Renal cortex interstitium (tissue), 11 donors: ENCODE measurements around the gene HABP4. TPM values are rescaled to one million over a fixed set of nuclear protein-coding genes. Genes with fewer than 3 reads are reported as not detected.

Experiments used
- DNase-seq, 11 donors: peaks; one replicate each; pipeline ENCODE4 v3.0.0-alpha.2; 2013; ENCODE audit warnings: low read depth in 9 of 11, low spot score in 4 of 11; ENCODE audit errors: extremely low read depth in 1 of 11
- polyA plus RNA-seq, 3 donors: library from polyadenylated mRNA; unstranded; fragments of 120-200 nt; gene quantifications; one replicate each; pipeline ENCODE4 v1.2.1, GENCODE V29; 2013; ENCODE audit not compliant: insufficient read length in 3 of 3

HABP4 gene
- polyA plus RNA-seq, 3 donors = 19.1 to 21.9 (median 19.8) TPM

DNA sequence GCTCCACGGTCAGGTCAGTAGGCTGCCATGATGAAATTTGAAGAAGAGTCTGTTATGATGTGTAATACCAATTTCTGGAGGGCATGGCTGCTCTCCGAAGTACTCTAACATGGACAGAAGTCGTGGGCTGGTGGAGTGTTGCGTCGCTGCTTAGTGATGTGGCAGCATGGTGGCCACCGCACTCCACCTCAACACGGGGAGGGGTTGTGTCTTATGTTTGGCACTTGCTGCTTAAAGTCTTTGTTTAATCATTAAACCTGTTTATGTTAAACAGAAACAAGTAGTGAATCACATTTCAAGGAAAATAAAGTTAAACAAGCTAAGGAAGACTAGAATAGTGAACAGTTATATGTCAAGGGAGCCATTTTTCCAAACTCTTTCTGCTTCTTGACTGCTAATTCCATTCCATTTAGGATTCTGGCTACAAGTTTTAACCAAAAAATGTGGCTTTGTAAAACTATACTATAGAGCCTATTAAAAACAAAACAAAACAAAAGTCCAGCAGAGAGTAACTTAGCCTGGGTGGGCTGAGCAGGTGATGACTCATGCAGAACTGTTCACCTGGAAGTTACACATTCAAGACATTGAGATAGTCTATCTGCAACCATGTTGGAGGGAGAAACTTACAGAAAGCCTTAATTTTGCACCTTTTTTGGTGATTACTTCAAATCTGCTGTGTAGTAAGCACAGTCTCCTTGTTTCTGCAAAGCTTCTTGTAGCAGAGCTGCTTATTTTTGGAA is 9.5 kb downstream of the HABP4 start:
- no peak for DNase-seq

DNA sequence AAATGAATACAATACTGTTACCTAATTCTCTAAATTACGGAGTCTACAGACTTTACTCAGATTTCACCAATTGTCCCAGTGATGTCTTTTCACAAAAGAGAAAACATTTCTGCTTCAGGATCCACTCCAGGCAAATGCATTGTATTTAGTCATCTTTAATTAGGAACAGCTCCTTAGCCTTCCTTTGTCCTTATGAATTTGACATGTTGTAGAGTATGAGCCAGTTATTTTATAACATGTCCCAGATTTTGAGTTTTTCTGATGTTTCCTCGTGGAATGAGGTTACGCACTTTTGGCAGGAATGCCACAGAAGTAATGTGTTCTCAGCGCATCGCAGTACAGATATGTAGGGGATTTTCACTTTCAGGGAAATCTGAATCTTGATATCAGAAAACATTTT is 10.5 kb downstream of the HABP4 start:
- DNase-seq = no peak

DNA sequence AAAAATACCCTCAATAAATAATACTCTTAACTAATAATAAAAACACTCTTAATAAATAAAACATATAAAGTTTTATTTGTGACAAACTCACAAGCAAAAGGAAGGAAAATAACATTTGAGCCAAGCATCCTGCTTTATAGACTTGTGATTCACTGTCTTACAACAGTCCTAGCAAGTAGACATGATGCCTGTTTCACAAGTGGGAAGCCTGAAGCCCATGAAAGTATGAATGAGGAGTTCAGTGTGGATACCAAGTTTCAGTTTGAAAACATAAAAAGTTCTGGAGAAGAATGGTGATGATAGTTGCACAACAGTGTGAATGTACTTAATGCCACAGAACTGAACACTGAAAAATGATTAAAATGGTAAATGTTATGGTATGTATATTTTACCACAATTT is 10.9 kb downstream of the HABP4 start:
- no peak for DNase-seq

DNA sequence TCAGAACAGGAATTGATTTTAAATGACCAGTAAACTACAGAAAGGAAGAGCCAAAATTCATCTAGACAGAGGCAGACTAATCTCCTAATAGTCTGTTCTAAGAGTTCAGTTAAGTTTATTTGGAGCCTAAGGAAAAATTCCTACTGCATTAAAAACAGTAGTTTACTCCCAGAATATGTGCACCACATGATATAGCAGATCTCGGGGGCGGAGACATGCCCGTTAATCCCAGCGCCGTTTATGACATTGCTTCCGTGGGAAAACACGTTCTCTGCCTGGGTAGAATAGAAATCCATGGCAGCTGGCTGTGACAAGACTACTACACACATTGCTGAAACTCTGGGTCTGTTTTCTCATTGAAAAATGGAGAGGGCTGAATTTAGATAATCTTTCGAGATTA is 11.4 kb downstream of the HABP4 start:
- DNase-seq = no peak

DNA sequence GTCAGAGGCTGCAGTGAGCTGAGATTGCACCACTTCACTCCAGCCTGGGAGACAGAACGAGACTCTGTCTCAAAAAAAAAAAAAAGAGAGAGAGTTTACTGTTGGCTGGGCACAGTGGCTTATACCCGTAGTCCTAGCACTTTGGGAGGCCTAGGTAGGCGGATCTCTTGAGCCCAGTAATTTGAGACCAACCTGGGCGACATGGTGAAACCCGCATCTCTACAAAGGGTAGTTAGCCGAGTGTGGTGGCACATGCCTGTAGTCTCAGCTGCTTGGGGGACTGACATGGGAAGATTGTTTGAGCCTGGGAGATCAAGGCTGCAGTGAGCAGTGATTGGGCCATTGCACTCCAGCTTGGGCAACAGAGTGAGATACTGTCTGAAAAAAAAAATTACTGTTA is 12.6 kb downstream of the HABP4 start:
- DNase-seq = peak in 1 of 11 donors; percentile 43

GRCh38 chr9:96464426-96464825 is 14.5 kb downstream of the HABP4 start:
- no peak for DNase-seq

- no peak for DNase-seq
Observed at GRCh38 chr9:96467784-96468183, 17.8 kb downstream of the HABP4 start.

GRCh38 chr9:96476013-96476412 is 26.0 kb downstream of the HABP4 start:
- DNase-seq = no peak

GRCh38 chr9:96476591-96476990 is 26.6 kb downstream of the HABP4 start:
- DNase-seq = no peak

GRCh38 chr9:96478829-96479371 is 28.9 kb downstream of the HABP4 start:
- no peak for DNase-seq

GRCh38 chr9:96480736-96481135 is 30.8 kb downstream of the HABP4 start:
- DNase-seq = no peak

DNA sequence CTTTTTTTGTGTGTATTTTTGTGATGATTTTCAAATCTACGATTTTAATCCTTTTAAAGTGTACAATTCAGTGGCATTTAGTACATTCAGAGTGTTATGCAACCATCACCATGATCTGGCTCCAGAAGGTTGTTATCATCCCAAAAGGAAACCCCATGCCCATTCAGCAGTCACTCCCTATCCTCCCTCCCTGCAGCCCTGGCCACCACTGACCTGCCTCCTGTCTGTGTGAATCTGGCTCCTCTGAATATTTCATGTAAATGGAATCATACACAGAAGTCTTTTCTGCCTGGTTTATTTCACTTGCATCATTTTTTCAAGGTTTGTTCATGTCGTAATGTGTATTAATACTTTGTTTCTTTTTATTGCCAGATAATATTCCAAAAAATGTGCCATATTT is 32.5 kb downstream of the HABP4 start:
- DNase-seq = no peak

- DNase-seq = no peak
Observed at GRCh38 chr9:96483197-96483596, 33.2 kb downstream of the HABP4 start.

- DNase-seq = no peak
Observed at GRCh38 chr9:96483733-96484390, 33.9 kb downstream of the HABP4 start.

GRCh38 chr9:96484521-96484931 is 34.6 kb downstream of the HABP4 start:
- DNase-seq = no peak

GRCh38 chr9:96485280-96485679 is 35.3 kb downstream of the HABP4 start:
- no peak for DNase-seq

DNA sequence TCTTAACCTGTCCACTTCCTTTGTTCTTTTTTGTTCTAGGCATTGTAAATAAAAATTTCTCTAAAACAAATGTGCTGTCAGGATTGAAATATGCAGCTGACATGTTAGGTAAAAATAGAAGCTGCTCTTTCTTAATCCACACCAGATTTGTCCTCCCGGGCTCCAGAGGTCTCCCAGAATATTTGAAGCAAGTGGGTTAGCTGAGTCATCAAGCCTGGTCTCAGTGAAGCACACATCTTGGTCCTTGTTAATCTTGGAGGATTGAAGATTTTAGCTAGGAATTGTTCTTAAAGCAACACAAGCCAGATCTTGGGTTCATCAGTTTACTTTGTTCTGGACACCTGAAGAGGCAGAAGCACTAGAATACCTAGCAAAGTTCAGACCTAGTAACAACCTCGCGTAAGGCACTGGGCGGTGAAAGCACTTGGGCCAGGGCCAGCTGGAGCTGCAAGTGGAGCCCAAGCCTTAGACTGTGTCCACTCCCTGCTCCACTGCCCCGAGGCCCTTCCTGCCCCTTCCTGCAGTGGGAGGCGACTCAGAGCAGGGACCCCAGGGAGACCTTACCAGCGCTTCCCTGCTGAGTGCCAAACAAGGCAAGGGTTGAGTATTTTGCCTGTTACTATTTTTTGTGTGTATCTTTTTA is 36.5 kb downstream of the HABP4 start:
- DNase-seq = no peak

GRCh38 chr9:96487029-96487396 is 37.0 kb downstream of the HABP4 start:
- no peak for DNase-seq

DNA sequence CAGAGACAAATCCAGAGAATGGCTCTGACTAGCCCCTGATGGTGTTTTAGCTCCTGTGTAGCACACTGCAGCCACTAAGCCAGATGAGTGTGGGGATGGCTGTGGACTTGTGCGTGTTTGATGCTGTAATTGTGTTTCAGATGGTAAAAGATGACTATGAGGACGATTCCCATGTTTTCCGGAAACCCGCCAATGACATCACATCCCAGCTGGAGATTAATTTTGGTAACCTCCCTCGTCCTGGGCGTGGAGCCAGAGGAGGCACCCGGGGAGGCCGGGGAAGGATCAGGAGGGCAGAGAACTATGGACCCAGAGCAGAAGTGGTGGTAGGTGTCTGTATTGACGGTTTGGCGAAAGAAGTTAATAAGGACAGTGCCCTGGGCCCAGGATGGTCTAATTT is 38.0 kb downstream of the HABP4 start:
- DNase-seq = no peak

GRCh38 chr9:96489482-96489979 is 39.6 kb downstream of the HABP4 start:
- no peak for DNase-seq
